Measurements from ENCODE around the gene C2orf49.

DNA sequence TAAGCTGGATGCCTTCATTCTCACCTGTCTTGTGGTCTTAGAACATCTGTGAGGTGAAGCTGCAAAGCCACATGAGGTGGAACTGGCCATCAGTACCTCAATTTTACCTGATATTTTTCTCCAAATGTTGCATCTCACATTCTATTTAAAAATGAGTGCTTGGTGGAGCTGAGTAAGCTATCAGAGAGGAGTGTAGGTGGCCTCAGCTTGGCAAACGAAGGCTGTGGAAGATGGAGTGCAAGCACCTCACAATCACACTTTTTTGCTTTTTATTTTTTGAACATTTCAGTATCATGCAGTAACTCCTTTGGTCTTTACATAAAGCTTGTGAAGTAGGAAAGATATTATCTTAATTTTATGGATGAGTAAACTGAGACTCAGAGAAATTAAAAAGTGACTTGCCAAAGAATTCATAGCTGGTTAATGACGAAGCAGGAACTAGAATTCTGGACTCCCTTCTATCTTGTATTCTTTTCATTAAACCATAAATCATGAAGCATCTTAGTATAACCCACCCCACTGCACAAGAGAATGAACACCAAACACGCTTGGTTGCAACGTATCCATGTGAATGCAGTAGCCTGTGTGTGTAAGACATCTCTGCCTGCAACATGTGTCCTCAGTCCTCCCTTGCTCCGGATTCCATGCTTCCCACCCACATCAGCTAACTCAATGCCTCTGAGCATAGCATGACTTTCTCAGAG is 27.2 kb downstream of the C2orf49 start:
- TF ChIP-seq, protein P1, sequence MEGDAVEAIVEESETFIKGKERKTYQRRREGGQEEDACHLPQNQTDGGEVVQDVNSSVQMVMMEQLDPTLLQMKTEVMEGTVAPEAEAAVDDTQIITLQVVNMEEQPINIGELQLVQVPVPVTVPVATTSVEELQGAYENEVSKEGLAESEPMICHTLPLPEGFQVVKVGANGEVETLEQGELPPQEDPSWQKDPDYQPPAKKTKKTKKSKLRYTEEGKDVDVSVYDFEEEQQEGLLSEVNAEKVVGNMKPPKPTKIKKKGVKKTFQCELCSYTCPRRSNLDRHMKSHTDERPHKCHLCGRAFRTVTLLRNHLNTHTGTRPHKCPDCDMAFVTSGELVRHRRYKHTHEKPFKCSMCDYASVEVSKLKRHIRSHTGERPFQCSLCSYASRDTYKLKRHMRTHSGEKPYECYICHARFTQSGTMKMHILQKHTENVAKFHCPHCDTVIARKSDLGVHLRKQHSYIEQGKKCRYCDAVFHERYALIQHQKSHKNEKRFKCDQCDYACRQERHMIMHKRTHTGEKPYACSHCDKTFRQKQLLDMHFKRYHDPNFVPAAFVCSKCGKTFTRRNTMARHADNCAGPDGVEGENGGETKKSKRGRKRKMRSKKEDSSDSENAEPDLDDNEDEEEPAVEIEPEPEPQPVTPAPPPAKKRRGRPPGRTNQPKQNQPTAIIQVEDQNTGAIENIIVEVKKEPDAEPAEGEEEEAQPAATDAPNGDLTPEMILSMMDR (IDR thresholded peaks at IDR 0.05), result no peak
- no peak for TF ChIP-seq EZH2 (IDR thresholded peaks at IDR 0.05; ENCODE audit: borderline replicate concordance, insufficient read depth, low read depth, low read length, poor library complexity, severe bottlenecking)

Measured in B cell (primary cell).